ENCODE measurements around the gene SP140L.

- no peak for TF ChIP-seq CTCF (IDR thresholded peaks at IDR 0.05)
- no peak for TF ChIP-seq POLR2A (IDR thresholded peaks at IDR 0.05)
Measured at GRCh38 chr2:230325316-230326243, 1.4 kb upstream of the SP140L start.
